Stimulated activated CD8-positive, alpha-beta memory T cell treated with anti-CD3 and anti-CD28 coated beads, Interleukin-12 subunit alpha, Interleukin-12 subunit beta, amount 100 ng/mL, for 24 hours (primary cell): Measurements from ENCODE around the gene DGUOK.
"Not testable (repeated sequence)": the region's sequence is repeated elsewhere in the genome, so short reads cannot be mapped to it uniquely, and the experiment has no call there.

Source experiments
- DNase-seq: peaks from one replicate; pipeline ENCODE4 v3.0.0-alpha.2; 2020; ENCODE audit errors: extremely low read depth

DGUOK gene

GRCh38 chr2:73926493-73927327, at the start of gene DGUOK:
DGUOK (plus strand) TSS chr2:73926880; CDS start chr2:73926911, 31 bp downstream.
- peak; percentile 90 for DNase-seq

GRCh38 chr2:73877071-73877802, 49.4 kb upstream of the DGUOK start:
- DNase-seq = no peak

- not testable (repeated sequence) for DNase-seq
Measured at GRCh38 chr2:73877984-73878383, 48.7 kb upstream of the DGUOK start.

- no peak for DNase-seq
Measured at GRCh38 chr2:73885406-73885805, 41.3 kb upstream of the DGUOK start.

- DNase-seq = no peak
Measured at GRCh38 chr2:73886357-73886756, 40.3 kb upstream of the DGUOK start.

GRCh38 chr2:73887596-73888353, 38.9 kb upstream of the DGUOK start:
- DNase-seq = not testable (repeated sequence)

- no peak for DNase-seq
Measured at GRCh38 chr2:73888388-73888787, 38.3 kb upstream of the DGUOK start.

GRCh38 chr2:73889206-73889605, 37.5 kb upstream of the DGUOK start:
- DNase-seq = no peak

GRCh38 chr2:73890301-73891092, 36.2 kb upstream of the DGUOK start:
- DNase-seq = no peak

GRCh38 chr2:73891276-73891901, 35.3 kb upstream of the DGUOK start:
- DNase-seq = no peak

- DNase-seq = no peak
Measured at GRCh38 chr2:73892631-73893329, 33.9 kb upstream of the DGUOK start, which contains the start of gene ACTG2. ACTG2 (plus strand) TSS chr2:73893008; CDS start chr2:73901312, 8,304 bp downstream.

GRCh38 chr2:73893764-73894474, 32.8 kb upstream of the DGUOK start:
- no peak for DNase-seq

- DNase-seq = no peak
Measured at GRCh38 chr2:73894475-73894850, 32.2 kb upstream of the DGUOK start.

GRCh38 chr2:73894877-73895276, 31.8 kb upstream of the DGUOK start:
- no peak for DNase-seq

- DNase-seq = no peak
Measured at GRCh38 chr2:73895473-73895872, 31.2 kb upstream of the DGUOK start.

- no peak for DNase-seq
Measured at GRCh38 chr2:73896362-73897239, 30.1 kb upstream of the DGUOK start.

- no peak for DNase-seq
Measured at GRCh38 chr2:73897240-73897583, 29.5 kb upstream of the DGUOK start.

GRCh38 chr2:73897934-73898333, 28.7 kb upstream of the DGUOK start:
- DNase-seq = no peak
